T-helper 1 cell treated with Interleukin-12 subunit alpha and Interleukin-12 subunit beta and Interleukin-4 antibody, amounts not matched to agents 30 ng/mL and 1 ng/mL, for 36 hours (primary cell): Measurements from ENCODE around the gene BICC1. TPM values are rescaled to one million over a fixed set of nuclear protein-coding genes. Genes with fewer than 3 reads are reported as not detected.

Source experiments
- intact Hi-C: fragments of 100-400 bp; cut with micrococcal nuclease; formaldehyde crosslinking; loops from one replicate; pipeline ENCODE4 v1.15.1; 2024
- total RNA-seq: library from RNA; stranded (reverse); gene quantifications from 2 replicates; pipeline ENCODE4 v1.2.3, GENCODE V29; 2022

BICC1 gene
- total RNA-seq, 1 donor from 2014 or later = not detected

- intact Hi-C loops = no loop called here
These were observed 260.7 kb downstream of the BICC1 start for GRCh38 chr10:58773341-58773740.

DNA sequence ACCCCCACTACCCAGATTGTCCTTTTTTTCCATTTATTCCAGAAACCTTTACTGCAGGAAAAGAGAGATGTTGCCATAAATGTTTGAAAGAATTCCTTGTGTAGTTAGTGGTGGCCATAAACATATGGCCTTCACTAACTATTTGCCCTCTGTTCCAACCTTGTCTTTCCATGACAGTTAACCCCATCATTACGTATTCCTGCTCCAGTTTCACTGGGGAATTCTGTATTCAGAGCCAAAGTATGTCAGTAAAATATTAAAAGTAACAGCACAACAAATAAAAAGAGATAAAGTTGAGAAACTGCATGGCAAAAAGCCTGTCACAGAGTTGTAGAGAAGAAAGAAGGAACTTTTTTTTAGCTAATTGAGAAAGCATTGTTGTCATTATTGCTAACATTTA, 261.3 kb downstream of the BICC1 start:
- intact Hi-C loops = no loop called here

GRCh38 chr10:58775960-58776567, 263.4 kb downstream of the BICC1 start:
- intact Hi-C loops = no loop called here

DNA sequence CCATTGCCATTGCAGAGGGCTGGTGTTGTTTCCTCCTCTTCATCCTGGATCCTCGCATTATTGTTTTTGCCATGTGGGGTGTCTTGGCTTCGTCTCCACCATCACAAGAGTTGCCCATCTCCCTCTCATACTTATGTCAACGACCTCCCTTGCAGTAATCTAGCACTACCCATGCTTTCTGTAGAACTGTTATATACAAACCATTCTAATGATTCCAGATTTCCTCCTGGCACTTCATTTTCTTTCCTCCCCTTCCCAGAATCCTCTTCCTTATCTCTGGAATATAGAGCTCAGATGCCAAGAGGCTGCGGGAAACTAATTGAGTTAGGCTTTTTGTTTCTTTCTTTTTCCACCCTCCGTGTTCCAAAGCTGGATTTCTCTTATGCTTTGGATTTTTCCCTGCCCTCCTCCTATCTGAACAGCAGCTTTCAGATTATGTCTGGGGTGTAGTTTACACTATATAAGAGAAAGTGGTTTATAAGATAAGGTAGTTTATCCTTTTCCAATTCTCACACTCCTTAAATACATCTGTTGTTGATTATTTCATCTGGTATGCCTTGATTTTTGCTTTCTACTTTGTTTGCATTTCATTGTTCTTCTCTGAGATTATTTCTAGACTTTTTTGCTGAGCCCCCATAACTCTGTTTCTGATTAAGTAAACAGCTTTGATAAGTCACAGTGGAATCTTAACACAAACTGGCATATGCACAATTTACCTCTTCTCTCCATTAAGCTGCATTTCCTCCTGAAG, 264.1 kb downstream of the BICC1 start:
- intact Hi-C loops = no loop called here

GRCh38 chr10:58778966-58779365, 266.3 kb downstream of the BICC1 start:
- intact Hi-C loops = no loop called here

DNA sequence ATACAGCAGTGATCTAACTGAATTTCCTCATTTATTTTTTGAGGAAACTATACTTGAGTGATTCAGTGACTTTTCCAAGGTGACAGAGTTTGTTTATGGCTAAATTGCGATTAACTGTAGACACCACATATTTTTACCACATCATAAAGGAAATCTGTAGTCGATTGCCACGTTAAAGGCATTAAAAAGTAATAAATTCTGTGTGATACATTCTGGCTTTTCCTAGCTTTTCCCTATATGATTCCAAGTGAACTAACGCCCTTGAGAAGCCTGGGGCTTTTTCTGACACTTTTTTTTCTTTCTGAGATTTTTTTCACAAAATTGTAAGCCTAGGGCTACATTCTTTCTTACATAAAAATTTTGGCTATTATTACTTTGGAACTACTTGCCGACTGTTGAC, 266.9 kb downstream of the BICC1 start:
- intact Hi-C loops = no loop called here

DNA sequence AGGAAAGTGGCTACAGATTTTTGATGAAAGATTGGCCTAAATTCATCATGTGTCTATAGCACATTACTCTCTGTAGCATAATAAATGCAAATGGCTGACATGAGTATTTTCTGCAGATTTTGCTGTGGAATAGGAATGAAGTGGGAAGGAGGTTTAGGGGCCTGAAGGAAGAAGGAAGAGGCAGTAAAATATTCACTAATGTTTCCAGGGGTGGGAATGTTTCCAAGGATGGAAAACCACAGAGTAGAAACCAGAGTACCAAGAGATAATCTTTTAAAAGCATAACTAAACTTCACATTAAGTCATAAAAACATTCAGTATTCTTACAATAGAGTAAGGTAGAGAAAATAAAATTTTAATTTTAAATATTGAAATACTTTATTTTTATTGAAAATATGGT, 267.8 kb downstream of the BICC1 start:
- intact Hi-C loops = loop anchor here (5.0 to 10.0 kb wide), 2 partner anchors 462 to 1024 kb away; no protein-coding TSS in a partner anchor

DNA sequence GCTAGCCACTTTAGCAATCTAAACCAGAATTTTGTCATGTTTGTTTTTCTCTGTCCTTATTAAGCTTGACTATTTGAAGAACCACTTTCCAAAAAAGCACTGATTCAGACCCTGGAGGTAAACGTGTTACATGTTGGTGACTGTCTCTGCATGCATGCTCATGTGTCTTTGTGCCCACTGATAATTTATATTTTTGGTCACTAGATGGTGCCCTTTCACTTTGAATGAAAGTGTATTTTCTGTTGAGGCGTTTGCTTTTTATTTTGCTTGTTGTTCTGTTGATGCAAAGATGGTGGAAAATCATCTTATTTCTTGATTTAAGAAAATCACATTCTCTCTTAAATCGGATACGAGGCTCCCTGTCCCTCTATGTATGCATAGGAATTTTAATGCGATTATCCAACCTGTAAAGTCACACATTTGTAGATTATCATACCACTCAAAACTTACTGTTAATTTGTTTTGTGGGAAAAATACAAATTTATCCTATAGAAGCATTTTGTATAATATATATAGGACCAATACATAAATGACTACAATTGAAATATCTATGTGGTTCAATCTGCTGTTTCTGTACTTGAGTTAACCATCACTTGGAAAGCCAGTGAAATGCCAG, 269.3 kb downstream of the BICC1 start:
- intact Hi-C loops = loop anchor here (5.0 to 10.0 kb wide), 2 partner anchors 460 to 1023 kb away; no protein-coding TSS in a partner anchor

DNA sequence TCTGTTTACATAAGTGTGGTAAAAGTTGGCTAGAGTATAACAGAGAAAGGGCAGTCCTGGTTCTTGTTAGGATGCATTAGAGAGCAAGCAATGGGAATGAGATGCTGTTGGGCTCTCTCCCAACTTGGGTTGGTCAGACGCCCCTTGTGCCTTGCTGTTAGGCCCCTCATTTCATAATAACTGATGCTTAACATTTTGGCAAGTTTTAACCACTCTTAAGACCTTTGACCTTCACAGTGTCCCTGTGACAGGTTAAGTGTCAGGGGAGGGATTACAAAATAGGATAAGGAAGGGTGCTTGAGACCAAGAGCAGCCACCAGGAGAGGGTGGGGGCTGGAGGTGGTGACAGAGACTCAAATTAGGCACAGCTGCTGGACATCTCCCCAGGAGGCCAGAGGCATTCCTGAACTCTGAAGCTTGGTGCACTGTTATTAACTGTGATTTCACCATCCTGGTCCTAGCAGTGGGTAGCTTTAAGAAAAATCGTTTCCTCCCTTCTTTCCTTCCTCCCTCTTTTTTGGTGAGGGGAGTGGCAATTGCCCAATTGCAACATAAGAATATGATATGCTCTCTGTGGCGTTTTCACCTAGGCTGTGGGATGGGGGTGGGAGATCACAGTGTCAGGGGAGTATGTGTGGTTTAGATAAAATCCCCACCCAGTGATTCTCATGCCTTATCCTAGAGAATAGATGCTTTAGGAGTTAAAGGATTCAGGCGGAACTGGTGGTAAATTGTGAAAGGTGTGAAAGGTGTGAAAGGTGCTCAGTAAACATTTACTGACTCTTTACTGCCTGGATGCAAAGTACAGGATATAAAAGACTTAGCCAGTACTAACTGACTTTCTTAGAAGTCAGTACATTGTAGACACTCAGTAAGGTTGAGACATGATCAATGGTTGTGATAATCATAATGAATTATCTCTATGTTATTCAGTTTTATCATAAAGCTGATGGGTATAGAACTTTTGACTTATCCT, 270.5 kb downstream of the BICC1 start:
- intact Hi-C loops = loop anchor here (5.0 to 10.0 kb wide), 2 partner anchors 459 to 1022 kb away; no protein-coding TSS in a partner anchor

- intact Hi-C loops = loop anchor here (5.0 to 10.0 kb wide), 2 partner anchors 458 to 1020 kb away; no protein-coding TSS in a partner anchor
These were observed 271.7 kb downstream of the BICC1 start for GRCh38 chr10:58784361-58784760.

GRCh38 chr10:58785354-58785753, 272.7 kb downstream of the BICC1 start:
- intact Hi-C loops = loop anchor here (10.0 kb wide), 1 partner anchor 1019 kb away; no protein-coding TSS in a partner anchor

DNA sequence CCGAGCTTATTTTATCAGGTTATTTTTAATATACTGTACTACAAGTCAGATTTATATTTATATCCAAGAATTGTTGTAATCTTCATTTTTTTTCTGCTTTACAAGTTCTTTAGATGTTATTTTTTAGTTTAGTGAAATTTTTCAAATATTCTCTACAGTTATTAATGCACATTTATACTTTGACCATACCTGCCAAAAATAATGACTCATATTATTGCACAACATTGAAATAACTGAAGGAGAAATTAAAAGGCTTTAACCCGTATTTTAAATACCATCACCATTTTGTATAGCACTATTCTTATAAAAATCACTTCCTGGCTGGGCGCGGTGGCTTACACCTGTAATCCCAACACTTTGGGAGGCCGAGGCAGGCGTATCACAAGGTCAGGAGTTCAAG, 278.5 kb downstream of the BICC1 start:
- intact Hi-C loops = no loop called here

DNA sequence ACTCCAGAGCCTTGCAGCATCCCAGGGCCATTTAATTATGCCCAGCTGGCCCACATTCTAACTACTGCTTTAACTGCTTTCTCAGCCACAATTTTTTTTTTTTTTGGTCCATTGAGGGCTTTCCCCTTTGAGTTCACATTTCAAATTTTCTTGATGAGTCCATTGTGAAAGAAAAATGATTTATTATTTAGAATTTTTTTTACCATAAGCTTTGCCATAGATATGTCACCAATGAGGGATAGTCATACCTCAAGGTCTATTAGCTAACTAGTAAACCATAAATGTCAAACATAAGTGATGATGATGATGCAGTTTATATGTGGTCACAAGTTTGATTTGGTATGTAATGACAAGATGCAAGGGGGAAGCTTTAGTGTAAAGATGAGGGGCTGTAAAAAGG, 282.9 kb downstream of the BICC1 start:
- intact Hi-C loops = no loop called here

GRCh38 chr10:58796242-58796641, 283.6 kb downstream of the BICC1 start:
- intact Hi-C loops = no loop called here

DNA sequence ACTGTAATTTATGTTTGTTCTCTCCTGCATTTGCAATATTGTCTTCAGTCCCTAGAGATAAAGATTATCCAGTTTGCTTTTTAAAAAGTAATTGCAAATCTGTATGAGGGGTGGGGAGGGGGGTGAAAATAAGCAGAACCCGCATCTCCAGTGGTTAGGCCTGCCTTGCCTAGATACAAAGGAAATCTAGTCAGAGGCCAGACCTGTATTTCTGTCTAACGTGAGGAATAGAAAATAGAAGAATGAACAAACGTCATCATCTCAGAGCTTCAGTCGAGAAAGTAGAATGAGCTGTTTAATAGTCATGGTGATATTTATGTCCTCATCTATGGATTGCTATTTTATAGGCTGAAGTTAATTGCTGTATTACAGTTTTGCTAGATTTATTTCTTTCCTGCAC, 284.2 kb downstream of the BICC1 start:
- intact Hi-C loops = no loop called here

- intact Hi-C loops = no loop called here
These were observed 284.7 kb downstream of the BICC1 start for GRCh38 chr10:58797356-58797755.

DNA sequence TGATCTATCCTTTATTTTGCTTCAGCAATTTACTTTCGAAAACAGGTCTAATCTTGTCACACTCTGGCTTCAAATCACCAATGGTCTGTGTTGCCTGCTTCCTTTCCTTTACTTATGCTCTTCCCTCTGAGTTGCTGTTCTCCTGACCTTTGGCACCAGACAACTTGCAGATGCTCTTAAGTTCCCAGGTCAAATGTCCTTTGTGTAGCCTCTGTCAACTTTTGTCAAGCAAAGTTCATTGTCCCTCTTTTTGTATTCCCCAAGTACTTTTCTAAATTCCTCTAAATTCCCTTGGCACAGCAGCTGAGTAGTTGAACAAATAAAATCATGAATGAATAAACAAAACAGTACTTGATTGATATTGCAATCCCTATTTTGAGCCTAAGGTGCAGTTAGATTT, 289.4 kb downstream of the BICC1 start:
- intact Hi-C loops = no loop called here

DNA sequence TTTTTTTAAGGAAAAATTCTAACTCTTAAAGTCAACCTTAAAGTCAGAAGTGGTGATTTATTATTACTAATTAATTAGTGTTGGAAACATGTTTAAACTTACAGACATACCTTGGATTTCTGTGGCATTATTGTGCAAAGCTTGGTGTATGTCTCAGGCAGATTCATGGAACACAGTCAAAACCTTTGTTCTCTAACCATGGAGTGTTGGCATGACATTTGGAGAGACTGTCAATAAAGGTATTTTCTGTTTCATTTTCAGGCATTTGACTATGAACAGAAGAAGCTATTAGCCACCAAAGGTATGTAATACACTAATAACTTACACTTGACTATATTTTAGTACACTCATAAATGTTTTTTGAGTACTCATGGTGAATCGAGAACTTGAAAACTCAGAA, 293.7 kb downstream of the BICC1 start:
- intact Hi-C loops = no loop called here

- intact Hi-C loops = no loop called here
These were observed 294.4 kb downstream of the BICC1 start for GRCh38 chr10:58806970-58807628.

DNA sequence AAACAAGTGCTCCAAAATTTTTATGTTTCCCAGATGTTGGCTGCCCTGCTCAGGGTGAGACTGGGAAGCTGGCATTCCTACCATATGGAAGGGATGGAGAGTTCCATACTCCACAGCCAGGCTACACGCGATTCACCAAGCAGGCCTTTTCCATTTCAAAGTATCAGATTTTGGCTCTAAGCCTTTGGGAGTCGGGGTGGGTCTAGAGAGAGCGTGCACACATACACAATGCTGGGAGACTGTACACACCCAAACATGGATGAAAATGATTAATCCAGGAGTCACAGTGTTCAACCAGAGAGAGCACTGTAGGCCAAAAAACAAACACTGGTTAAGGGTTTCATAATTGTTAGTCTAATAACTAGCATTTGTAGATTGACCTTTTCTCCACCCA, 295.0 kb downstream of the BICC1 start:
- intact Hi-C loops = no loop called here

GRCh38 chr10:58810751-58811150, 298.1 kb downstream of the BICC1 start:
- intact Hi-C loops = no loop called here
